ENCODE results near the gene CTDSPL2.
"Not testable (repeated sequence)": the region's sequence is repeated elsewhere in the genome, so short reads cannot be mapped to it uniquely, and the experiment has no call there.

The CTDSPL2 gene

DNA sequence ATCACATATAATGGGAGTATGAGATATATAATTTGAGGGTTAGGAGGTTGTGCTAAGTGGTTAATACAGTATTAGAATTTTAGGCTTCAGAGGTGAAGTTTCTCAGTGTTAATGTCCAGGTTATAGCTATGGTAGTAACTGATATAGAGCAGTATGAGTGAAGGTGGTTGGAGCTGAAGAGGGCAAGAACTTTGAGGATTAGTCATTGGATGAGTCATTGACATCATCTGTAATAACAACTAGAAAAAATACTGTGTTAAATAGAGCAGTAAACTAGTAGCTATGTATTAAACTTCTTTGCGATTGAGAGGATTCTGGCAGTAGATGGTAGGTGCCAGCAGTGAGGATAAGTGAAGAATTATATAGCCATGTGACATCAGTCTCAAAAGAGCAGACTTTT lies 62.0 kb downstream of the CTDSPL2 start:
- no peak for DNase-seq

DNA sequence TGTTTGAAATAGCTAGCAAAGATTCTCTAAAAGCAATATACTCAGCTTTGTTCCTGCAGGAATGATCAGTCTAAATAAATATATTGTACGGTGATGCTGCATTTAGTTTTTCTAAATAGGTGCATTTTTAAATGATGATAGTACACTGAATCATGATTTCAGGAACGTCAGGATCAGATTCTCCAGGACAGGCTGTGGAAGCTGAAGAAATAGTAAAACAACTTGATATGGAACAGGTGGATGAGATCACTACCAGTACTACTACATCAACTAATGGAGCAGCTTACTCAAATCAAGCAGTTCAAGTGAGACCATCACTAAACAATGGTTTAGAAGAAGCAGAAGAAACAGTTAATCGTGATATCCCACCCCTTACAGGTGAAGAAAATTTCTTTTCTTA lies 63.2 kb downstream of the CTDSPL2 start:
- DNase-seq: no peak

- DNase-seq: no peak
These were observed 64.6 kb downstream of the CTDSPL2 start for GRCh38 chr15:44492040-44492439.

DNA sequence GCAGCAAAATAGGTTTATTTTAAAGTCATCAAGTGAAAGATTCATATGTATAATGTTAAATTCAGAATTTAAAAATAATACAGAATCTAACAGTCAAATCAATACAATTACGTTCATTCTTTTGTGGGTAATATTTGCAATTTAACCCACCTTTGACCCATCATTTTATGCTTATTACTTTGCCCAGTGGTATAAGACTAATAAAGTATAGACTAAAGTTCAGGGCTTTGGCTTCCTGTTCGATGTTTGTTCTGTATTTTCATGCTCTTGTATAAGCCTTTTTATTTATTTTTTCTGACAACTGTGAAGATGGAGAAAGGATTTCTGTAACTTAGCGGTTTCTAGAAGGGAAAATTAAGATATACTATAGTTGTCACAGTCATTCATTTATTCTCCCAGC lies 65.2 kb downstream of the CTDSPL2 start:
- no peak for DNase-seq

DNA sequence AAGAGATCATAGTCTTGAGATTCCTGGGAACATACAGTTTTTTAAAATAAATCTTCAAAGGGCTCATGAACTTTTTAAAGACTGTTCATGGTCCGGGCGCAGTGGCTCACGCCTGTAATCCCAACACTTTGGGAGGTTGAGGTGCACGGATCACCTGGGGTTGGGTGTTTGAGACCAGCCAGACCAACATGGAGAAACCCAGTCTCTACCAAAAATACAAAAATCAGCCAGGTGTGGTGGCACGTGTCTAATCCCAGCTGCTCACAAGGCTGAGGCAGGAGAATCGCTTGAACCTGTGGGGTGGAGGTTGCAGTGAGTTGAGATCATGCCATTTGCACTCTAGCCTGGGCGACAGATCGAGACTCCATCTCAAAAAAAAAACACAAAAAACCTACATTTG lies 68.1 kb downstream of the CTDSPL2 start:
- no peak for DNase-seq

DNA sequence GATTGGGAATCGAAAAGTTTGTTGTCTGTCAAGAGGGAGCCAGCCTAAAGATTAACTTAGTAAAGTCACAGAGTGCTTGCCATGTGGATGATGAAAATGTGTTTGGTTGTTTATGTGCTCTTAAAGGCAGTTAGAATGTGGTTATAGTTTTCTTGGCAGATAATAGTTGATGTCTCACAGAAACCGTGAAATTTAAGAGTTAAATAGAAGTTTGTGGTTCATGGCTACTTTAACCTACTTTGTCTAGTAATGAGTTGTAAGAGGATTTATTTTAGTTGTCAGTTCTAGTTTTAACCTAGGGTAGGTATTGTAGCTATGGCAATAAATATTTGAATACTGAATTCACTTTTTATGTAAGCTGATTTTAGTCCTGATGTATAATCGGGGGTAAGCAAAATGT lies 73.1 kb downstream of the CTDSPL2 start:
- DNase-seq: no peak

- peak; percentile 21 for DNase-seq
These were observed 74.4 kb downstream of the CTDSPL2 start for GRCh38 chr15:44501768-44502366.

DNA sequence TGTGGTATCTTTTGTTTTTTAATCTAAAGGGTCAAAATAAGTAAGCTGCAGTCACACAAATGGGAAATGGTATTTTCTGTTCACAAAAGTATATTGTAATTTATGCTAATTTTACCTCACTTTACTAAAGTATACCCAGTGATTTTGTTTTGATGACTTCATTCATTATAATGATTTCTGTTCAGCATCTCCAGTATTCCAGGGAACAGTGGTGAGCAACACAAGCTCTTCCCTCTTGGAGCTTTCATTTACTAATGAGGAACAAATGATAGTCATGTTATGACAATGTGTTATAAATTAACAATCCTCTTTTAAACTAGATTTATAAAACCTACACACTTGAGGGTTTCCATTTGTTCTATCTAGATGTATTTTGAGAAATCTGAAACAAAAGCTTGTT lies 89.0 kb downstream of the CTDSPL2 start:
- DNase-seq: no peak

DNA sequence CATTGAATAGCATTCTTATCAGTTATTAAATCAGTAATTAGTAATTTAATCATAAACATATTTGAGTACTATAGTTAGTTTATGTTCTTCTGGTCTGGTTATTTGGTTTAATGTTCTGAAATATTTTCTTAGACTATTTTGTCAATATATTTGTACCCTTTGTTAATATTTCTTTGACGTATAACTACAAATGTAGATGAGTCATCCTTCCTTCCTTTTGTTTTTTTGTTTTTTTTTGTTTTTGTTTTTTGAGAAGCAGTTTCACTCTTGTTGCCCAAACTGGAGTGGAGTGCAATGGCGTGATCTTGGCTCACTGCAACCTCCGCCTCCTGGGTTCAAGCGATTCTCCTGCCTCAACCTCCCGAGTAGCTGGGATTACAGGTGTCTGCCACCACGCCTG lies 92.1 kb downstream of the CTDSPL2 start:
- DNase-seq: no peak

DNA sequence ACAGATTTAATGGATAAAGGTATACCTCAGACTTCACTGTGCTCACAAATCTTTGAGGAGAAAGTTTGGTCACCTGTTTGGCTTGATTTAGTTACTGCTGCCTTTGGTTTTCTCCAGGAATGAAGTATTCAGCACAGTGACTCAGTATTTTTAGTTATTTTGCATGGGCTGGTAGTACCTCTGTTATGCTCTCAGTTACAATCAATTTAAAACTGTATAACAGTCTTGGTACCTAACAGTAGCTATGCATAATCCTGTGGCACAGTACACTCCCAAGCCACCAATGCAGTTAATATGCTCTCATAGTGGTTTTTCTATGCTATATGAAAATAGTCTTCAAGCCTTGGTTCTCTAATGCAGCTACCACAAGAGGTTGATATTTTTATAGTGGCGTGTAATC lies 97.6 kb downstream of the CTDSPL2 start:
- no peak for DNase-seq

DNA sequence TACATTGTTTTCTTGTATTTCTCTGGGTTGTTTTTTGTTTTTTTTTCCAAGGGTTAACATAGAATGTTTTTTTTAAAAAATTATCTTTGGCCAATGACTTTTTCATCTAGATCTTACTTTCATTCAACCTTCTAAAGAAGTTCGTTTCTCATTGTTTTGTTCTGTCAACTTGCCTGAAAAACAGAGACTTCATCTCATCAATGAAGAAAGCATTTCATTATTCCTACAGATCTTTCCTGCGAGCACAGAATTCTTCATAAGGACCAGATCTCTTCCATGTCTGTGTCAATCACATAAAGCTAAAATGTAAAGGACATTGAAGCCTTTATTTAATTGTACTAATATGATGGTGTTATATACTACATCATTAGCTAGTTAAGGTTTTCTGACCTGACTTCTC lies 99.8 kb downstream of the CTDSPL2 start:
- DNase-seq: no peak

- no peak for DNase-seq
These were observed 102.6 kb downstream of the CTDSPL2 start for GRCh38 chr15:44529864-44530604.

DNA sequence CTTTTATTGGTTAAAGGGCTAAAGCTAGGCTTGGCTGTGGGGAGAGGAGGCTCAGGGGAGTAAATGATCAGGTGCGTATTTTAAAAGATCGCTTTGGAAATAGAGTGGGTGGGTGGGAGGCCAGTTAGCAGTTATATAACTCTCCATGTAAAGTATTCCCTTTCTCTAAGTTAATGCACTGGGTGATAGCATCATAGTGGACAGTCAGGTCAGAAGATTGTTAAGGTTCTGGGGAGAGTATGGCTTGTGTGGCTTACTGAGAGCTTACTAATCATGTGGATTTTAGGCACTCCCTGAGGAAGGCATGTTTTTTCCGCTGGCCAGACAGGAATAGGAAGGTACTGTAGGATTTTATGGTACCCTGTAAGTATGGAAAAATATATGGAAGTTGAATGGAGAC lies 103.2 kb downstream of the CTDSPL2 start:
- DNase-seq: no peak

DNA sequence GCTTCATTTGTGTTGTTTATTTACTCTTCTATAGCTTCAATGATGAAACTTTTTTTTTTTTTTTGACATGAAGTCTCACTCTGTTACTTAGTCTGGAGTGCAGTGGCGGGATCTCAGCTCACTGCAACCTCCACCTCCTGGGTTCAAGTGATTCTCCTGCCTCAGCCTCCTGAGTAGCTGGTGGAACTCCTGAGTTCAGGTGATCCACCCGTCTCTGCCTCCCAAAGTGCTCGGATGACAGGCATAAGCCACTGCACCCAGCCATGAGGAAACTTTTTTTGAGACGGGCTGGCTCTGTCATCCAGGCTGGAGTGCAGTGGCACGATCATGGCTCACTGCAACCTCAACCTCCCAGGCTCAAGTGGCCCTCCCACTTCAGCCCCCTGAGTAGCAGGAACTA lies 104.8 kb downstream of the CTDSPL2 start:
- DNase-seq: not testable (repeated sequence)

- no peak for DNase-seq
These were observed 105.3 kb downstream of the CTDSPL2 start for GRCh38 chr15:44532689-44533088.

DNA sequence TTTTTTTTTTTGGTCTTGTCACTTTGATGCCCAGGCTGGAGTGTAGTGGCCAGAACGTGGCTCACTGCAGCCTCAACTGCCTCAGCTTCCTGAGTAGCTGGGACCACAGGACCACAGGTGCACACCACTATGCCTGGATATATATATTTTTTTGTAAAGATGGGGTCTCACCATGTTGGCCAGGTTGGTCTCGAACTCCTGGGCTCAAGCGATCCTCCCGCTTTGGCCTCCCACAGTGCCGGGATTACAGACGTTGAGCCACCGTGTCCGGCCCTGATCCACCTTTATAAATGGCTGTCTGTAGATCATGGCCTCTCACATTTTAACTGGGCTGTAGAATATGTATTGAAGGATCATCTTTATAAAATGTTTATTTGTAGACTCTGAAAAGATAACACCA lies 107.7 kb downstream of the CTDSPL2 start:
- DNase-seq: no peak

- no peak for DNase-seq
These were observed 108.3 kb downstream of the CTDSPL2 start for GRCh38 chr15:44535523-44536301.

GRCh38 chr15:44536302-44536961 lies 109.0 kb downstream of the CTDSPL2 start:
- peak; percentile 76 for DNase-seq

DNA sequence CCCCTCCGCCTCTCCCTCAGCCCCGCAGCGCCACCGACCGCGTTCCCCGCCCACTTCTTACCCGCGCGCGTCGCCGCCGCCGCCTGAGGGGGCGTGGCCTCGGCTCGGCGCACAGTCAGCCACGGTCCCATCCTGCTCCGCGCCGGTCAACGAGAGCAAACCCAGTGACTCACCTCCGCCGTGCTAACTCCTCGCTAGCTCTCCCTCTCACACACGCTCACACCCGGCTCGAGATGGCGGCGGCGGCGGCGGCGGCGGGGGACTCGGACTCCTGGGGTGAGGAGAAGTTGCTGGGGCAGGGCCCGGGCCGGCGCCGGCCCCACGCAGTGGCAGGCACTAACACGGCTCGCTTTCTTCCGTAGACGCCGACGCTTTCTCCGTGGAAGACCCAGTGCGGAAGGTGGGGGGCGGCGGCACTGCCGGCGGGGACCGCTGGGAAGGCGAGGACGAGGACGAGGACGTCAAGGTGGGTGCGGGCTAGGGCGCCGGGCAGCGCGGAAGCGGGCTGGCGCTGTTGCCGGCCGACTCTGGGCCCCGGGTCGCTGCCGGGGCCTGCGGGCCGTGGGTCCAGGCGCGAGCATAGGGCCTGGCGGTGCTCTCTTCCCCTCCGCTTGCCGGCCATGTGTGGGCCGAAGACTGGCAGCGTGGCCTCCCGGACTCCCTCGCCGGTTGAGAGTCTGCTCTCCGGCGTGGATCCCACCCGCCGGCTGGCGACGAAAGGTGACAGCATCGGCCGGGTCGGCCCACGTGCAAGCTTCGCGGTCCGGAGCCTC lies 109.7 kb downstream of the CTDSPL2 start, which contains the start of gene EIF3J:
TSS of gene EIF3J (plus strand) at position 186 of the 773 bp plus-strand sequence. CDS start at position 234, 48 bp downstream.
- DNase-seq: peak; percentile 79

DNA sequence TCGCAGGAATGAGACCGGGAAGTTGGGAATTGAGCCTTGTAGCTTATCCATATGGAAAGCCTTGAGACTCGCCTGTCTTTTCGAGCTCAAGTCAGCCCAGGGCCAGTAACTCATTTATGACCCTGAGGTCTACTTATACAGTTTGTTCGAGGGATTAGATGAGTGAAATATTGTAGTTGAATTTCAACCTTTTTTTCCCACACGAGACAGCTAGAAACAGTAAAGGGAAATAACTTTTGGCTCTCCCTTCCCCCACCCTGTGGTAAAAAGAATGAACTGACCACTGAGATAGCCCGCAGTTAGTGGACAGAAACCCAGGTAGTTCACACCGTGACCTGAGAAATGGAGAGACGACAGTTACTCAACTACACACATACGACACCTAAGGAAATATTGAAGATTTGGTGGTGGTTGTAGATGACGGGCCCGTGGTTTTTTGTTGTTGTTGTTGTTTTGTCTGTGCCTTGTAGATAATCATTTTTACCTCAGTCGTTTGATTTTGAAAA lies 110.4 kb downstream of the CTDSPL2 start:
- DNase-seq: no peak

DNA sequence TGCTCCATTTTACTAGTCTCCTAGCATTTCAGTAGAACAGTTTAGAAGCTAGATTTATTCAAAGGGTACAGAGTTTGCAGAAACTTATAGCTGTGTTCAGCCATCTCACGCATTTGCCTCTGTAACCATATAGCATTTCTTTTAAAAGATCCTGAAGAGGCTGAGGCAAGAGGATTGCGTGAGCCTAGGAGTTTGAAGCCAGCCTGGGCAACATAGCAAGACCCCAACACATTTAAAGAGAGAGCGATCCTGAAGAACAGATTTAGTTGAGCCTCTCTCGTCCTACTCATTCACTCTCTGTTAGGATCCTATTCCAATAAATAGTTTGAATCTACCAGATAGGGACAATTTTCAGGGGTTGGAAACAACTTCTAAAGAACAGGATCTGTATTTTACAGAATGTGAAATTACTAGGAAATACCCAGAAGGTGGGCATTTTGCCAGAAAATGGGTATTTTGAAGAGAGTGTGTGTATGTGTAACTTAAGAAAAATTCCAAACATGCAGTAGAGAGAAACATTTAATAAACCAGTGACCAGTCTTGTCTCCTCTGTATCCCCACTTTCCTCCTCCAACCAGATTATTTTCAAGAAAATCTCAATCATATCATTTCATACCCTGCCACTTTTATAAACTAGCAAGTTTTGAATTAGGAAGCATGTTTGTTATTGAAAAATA lies 114.0 kb downstream of the CTDSPL2 start:
- DNase-seq: no peak

GRCh38 chr15:44542596-44542995 lies 115.2 kb downstream of the CTDSPL2 start:
- no peak for DNase-seq

Measured in NCI-H748 treated with DMSO at 0.1 percent for 48 hours (cell line).